Measurements from ENCODE around the gene TIMM23.

DNA sequence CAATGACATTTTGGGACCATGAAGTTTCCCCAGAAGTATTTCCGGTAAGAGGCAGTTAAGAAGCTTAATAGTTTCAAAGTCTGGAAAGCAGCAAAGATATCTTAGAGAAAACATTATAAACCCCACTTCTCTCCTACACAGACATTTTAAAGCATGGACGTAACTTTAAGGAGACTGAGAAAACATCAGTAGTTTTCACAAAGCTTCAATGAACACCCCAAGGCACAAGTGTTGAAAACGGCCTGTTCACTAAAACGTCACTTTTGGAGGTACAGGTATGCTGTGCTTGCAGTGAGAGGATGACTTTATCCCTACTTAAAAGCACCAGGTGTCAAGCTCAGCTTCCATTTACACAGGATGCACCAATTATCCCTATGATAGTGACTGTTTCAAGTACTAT lies 33.1 kb downstream of the TIMM23 start:
- no peak for TF ChIP-seq POLR2AphosphoS5 (IDR thresholded peaks at IDR 0.05; ENCODE audit: low read depth, low read length)
- TF ChIP-seq, protein P1, sequence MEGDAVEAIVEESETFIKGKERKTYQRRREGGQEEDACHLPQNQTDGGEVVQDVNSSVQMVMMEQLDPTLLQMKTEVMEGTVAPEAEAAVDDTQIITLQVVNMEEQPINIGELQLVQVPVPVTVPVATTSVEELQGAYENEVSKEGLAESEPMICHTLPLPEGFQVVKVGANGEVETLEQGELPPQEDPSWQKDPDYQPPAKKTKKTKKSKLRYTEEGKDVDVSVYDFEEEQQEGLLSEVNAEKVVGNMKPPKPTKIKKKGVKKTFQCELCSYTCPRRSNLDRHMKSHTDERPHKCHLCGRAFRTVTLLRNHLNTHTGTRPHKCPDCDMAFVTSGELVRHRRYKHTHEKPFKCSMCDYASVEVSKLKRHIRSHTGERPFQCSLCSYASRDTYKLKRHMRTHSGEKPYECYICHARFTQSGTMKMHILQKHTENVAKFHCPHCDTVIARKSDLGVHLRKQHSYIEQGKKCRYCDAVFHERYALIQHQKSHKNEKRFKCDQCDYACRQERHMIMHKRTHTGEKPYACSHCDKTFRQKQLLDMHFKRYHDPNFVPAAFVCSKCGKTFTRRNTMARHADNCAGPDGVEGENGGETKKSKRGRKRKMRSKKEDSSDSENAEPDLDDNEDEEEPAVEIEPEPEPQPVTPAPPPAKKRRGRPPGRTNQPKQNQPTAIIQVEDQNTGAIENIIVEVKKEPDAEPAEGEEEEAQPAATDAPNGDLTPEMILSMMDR (IDR thresholded peaks at IDR 0.05) = no peak
